GM21825 (cell line): ENCODE results near the gene SUN5.
"Not testable (repeated sequence)": the region's sequence is repeated elsewhere in the genome, so short reads cannot be mapped to it uniquely, and the experiment has no call there.

Experiments used
- ATAC-seq: cut with Tn5 transposase; IDR thresholded peaks from one replicate; pipeline ENCODE4 v1.9.1; 2021; ENCODE audit warnings: mild to moderate bottlenecking, moderate library complexity; ENCODE audit not compliant: unreplicated experiment

Gene SUN5

GRCh38 chr20:32965581-32966373 is 38.5 kb downstream of the SUN5 start:
- no peak for ATAC-seq

GRCh38 chr20:32965115-32965514 is 39.1 kb downstream of the SUN5 start:
- ATAC-seq = no peak

GRCh38 chr20:32964575-32964974 is 39.7 kb downstream of the SUN5 start:
- ATAC-seq = no peak

GRCh38 chr20:32963176-32963575 is 41.1 kb downstream of the SUN5 start:
- ATAC-seq = no peak

- ATAC-seq = not testable (repeated sequence)
Observed at GRCh38 chr20:32962646-32963045, 41.6 kb downstream of the SUN5 start.

- ATAC-seq = no peak
Observed at GRCh38 chr20:32962053-32962452, 42.2 kb downstream of the SUN5 start.

- ATAC-seq = no peak
Observed at GRCh38 chr20:32960849-32961731, 43.1 kb downstream of the SUN5 start.

DNA sequence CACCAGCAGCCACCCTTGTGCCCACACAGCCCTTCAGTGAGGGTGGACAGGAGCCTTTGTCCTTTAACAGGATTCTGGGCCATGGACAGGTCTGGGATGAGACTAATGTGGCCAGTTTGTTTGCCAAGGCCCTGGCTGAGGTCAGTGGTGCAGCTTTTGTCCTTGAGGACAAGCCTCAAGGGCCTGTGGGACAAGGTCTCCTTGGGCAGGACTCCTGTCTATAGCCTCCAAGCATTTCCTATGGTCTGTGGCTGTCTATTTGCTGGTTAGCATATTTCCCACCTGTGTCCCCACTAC is 44.1 kb downstream of the SUN5 start:
- no peak for ATAC-seq

- ATAC-seq = no peak
Observed at GRCh38 chr20:32959351-32960221, 44.6 kb downstream of the SUN5 start.

DNA sequence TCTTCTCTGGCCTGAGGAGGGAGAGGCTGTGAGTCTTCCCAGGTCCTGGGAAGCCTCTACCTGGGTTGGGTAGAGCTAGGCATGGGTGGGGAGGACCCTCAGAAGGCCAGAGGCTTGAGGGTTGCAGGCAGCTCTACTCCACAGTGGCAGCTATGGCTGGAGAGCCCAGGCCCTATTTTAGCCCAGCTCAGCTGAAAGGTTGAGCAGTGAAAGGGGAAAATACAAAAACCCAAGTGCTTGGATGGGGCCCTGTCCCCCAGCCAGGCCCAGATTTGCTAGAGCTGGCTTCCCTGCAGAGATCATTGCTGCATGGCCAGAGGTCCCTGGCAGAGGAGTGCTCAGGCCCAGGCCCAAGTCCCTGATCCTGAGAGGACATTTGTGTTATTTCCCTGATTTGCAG is 45.7 kb downstream of the SUN5 start:
- ATAC-seq = no peak

DNA sequence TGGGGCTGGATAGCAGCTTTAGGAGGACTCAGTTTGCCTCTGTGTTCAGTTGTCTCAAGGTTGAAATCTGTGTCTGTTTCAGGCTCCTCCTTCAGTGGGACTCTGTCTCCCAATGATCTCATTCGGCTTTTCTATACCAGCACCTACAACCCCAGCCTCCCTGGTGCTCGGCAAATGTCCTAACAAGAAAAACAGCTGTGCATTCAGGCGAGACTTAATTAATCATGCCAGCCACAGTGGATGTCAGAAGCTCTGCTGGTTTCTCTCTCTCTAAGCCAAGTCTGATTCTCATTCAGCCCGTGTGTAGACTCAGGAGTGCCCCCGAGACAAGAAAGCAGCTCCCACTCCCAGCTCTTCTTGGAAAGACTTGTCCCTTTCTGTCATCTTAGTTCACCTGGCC is 46.8 kb downstream of the SUN5 start:
- no peak for ATAC-seq

DNA sequence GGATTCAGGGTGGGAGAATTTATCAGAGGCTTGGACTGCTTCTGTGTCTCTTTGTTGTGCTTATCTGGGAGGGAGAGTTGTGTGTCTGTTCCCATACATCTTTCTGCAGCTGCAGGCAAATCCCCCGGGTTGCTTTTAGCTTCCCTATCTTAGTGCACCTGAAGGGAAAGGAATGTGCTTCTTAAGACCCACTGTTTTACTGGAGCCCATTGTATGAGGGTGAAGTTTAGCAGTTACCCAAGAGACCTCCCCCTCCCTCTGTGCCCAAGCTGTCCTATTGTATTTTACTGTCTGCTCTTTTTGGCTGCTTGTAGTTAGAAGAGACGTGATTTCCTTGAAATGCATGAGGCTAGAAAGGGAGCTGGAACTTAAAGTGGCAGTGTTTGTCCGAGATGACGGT is 53.7 kb downstream of the SUN5 start:
- not testable (repeated sequence) for ATAC-seq

GRCh38 chr20:32946629-32947028 is 57.6 kb downstream of the SUN5 start:
- ATAC-seq = no peak

DNA sequence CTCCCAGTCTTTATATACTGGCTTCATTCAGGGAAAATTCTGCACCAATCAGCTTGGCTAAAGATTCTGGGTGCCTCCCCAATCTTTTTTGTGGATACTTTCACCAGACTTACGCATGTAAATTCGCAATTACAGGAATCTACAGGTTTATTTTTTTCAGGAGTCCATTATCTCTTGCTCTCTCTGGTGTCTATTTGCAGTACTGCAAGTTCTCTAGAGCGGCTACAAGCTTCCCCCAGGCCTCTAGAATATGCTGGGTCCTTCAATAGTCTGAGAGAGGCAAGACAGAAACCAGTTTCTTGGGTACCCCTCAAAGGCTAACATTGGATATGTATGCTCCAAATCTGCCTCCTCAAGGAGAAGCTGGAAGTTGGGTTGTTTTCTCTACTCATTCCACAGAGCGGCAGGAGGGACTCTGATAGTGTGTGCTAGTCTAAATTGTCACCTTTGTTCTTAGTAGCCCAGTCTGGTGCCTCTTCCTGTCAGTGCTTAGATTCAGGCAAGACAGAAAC is 58.5 kb downstream of the SUN5 start:
- ATAC-seq = no peak

DNA sequence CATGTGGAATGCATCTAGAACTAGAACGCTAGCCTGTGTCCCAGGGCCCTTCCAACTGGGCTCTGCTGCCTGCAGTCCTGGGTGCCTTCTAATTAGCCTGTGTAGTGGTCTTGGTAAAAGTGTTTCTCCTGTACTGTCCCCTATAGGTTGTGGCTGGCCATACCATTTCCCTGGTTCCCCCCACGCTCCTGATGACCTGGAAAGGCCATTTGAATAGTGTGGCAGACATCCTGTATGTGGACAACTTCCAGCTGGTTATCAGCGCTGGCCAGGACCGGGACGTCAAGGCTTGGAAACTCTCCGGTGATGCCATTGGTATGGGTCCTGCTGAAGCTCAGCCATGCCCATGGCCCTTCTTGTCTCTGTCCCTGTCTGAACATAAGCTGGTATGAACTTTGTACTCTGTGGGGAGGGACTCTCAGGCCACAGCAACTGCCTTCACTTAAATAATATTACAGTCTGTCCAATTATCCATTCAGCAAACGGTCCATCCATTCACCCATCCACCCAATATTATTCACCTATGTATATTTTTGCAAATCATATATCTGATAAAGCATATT is 60.7 kb downstream of the SUN5 start:
- ATAC-seq = no peak

DNA sequence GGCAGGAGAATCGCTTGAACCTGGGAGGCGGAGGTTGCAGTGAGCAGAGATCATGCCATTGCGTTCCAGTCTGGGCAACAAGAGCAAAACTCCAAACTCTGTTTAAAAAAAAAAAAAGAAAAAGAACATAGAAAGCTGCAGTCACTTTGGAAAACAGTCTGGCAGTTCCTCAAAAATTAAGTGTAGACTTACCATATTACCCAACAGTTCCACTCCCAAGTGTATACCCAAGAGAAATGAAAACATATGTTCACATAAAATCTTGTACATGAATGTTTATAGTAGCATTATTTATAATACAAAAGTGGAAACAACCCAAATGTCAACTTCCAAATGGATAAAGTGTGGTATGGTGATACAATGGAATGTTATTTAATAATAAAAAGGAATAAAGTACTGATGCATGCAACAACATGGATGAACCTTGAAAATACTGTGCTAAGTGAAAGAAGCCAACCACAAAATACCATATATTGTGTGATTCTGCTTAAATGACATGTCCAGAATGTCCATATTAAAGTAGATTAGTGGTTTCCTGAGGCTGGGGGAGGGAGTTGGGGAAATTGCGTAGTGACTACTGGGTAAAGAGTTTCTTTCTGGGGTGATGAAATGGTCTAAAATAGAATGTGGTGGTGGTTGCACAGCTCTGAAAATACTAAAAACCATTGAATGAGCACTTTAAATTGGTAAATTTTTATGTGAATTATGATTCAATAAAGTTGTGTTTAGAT is 62.9 kb downstream of the SUN5 start:
- ATAC-seq = no peak

GRCh38 chr20:32934580-32934979 is 69.7 kb downstream of the SUN5 start:
- no peak for ATAC-seq
